IMR-90 (cell line): Measurements from ENCODE around the gene FAM83F. TPM values are rescaled to one million over a fixed set of nuclear protein-coding genes. Genes with fewer than 3 reads are reported as not detected.

Experiments used
- ATAC-seq: fragments of 200-7000 bp; cut with Tn5 transposase; 2 replicates; pipeline ENCODE4 v1.9.1; 2020; ENCODE audit warnings: low read depth, mild to moderate bottlenecking, moderate library complexity
- BruUV-seq: library from RNA; stranded (reverse); fragments of 400-500 nt; replicated peaks from 2 replicates; lab custom pipeline; 2021; lab: Mats Ljungman, UMichigan
- CTCF ChIA-PET: fragments of 300-600 bp; formaldehyde crosslinking; extraction: SDS; loops from one replicate; lab custom pipeline; 2021; ENCODE audit warnings: antibody characterized with exemption; lab: Yijun Ruan, JAX
- POLR2A ChIA-PET: fragments of 300-600 bp; sonication (Branson Sonifier 250); formaldehyde crosslinking; loops from one replicate; lab custom pipeline; 2022; ENCODE audit warnings: antibody characterized with exemption; ENCODE audit not compliant: unreplicated experiment; lab: Charles Lee
- DNase-seq: peaks from one replicate; pipeline ENCODE4 v3.0.0; 2013
- H2AFZ ChIP-seq: replicated peaks from 2 replicates; pipeline ENCODE3; 2013; ENCODE audit warnings: low read length, mild to moderate bottlenecking; ENCODE audit not compliant: poor library complexity
- H2AK5ac ChIP-seq: 2 replicates; pipeline ENCODE4 v1.6.1; 2013; ENCODE audit warnings: low read depth, low read length, inconsistent platforms
- H2AK9ac ChIP-seq: replicated peaks from 2 replicates; pipeline ENCODE3; 2013; ENCODE audit warnings: mild to moderate bottlenecking, low read depth, low read length, moderate library complexity; ENCODE audit not compliant: poor library complexity
- H2BK120ac ChIP-seq: 2 replicates; pipeline ENCODE4 v1.6.1; 2013; ENCODE audit warnings: low read depth, low read length, inconsistent platforms
- H2BK15ac ChIP-seq: 3 replicates; pipeline ENCODE4 v1.6.1; 2013; ENCODE audit warnings: low read depth, low read length, inconsistent platforms
- H2BK20ac ChIP-seq: 2 replicates; pipeline ENCODE4 v1.6.1; 2013; ENCODE audit warnings: low read depth, mild to moderate bottlenecking, inconsistent platforms, low read length, moderate library complexity
- H2BK5ac ChIP-seq: 2 replicates; pipeline ENCODE4 v1.6.1; 2013; ENCODE audit warnings: mild to moderate bottlenecking, low read depth, low read length, inconsistent platforms; ENCODE audit not compliant: poor library complexity, severe bottlenecking
- H3K14ac ChIP-seq: replicated peaks from 2 replicates; pipeline ENCODE4 v1.6.1; 2013; ENCODE audit warnings: low read depth, low read length, inconsistent platforms
- H3K18ac ChIP-seq: 2 replicates; pipeline ENCODE4 v1.6.1; 2013; ENCODE audit warnings: low read depth, low read length, control low read depth
- H3K23ac ChIP-seq: 2 replicates; pipeline ENCODE4 v1.6.1; 2013; ENCODE audit warnings: low read depth, low read length, inconsistent platforms
- H3K27ac ChIP-seq: 2 replicates; pipeline ENCODE4 v1.5.1; 2013; ENCODE audit warnings: mild to moderate bottlenecking, control low read depth, low read length; ENCODE audit not compliant: insufficient read depth
- H3K27me3 ChIP-seq: 2 replicates; pipeline ENCODE4 v1.6.1; 2013; ENCODE audit warnings: low read length; ENCODE audit not compliant: control insufficient read depth, insufficient read depth
- H3K36me3 ChIP-seq: 2 replicates; pipeline ENCODE4 v1.6.1; 2013; ENCODE audit warnings: low read length, mixed read lengths; ENCODE audit not compliant: control insufficient read depth, insufficient read depth
- H3K4ac ChIP-seq: 2 replicates; pipeline ENCODE4 v1.6.1; 2013; ENCODE audit warnings: low read depth, low read length, inconsistent platforms
- H3K4me1 ChIP-seq: 2 replicates; pipeline ENCODE4 v1.6.1; 2013; ENCODE audit warnings: low read length, mixed read lengths; ENCODE audit not compliant: control insufficient read depth, insufficient read depth
- H3K4me2 ChIP-seq: 2 replicates; pipeline ENCODE4 v1.6.1; 2013; ENCODE audit warnings: low read depth, mild to moderate bottlenecking, control low read depth, low read length, moderate library complexity
- H3K4me3 ChIP-seq: 2 replicates; pipeline ENCODE4 v1.5.1; 2013; ENCODE audit warnings: low read depth, mild to moderate bottlenecking, control low read depth, low read length, moderate library complexity; ENCODE audit not compliant: insufficient read depth
- H3K56ac ChIP-seq: 2 replicates; pipeline ENCODE4 v1.6.1; 2013; ENCODE audit warnings: low read length, inconsistent platforms; ENCODE audit not compliant: insufficient read depth; ENCODE audit errors: extremely low read depth
- H3K79me1 ChIP-seq, 2 experiments: 2 replicates each; pipeline ENCODE4 v1.6.1; 2013; ENCODE audit warnings: low read length in 2 of 2, inconsistent platforms in 1 of 2, low read depth in 1 of 2
- H3K9ac ChIP-seq: 2 replicates; pipeline ENCODE4 v1.6.1; 2013; ENCODE audit warnings: low read depth, low read length, control low read depth
- H3K9me1 ChIP-seq: 2 replicates; pipeline ENCODE4 v1.6.1; 2013; ENCODE audit warnings: low read length, inconsistent platforms; ENCODE audit not compliant: insufficient read depth
- H3K9me3 ChIP-seq: 2 replicates; pipeline ENCODE4 v1.6.1; 2013; ENCODE audit warnings: low read length; ENCODE audit not compliant: control insufficient read depth, insufficient read depth
- H4K20me1 ChIP-seq: 2 replicates; pipeline ENCODE4 v1.6.1; 2013; ENCODE audit warnings: low read length, inconsistent platforms; ENCODE audit not compliant: insufficient read depth
- H4K5ac ChIP-seq: 2 replicates; pipeline ENCODE4 v1.6.1; 2013; ENCODE audit warnings: mild to moderate bottlenecking, low read depth, low read length, control low read depth
- H4K8ac ChIP-seq, 2 experiments: 2 replicates each; pipeline ENCODE4 v1.6.1; 2013; ENCODE audit warnings: low read depth in 2 of 2, low read length in 2 of 2, control low read depth in 1 of 2, inconsistent platforms in 1 of 2
- H4K91ac ChIP-seq: 2 replicates; pipeline ENCODE4 v1.6.1; 2013; ENCODE audit warnings: low read depth, low read length, inconsistent platforms; ENCODE audit not compliant: insufficient read depth
- CTCF ChIP-seq: conservative IDR thresholded peaks from 2 replicates; pipeline ENCODE4 v1.5.1; 2012; ENCODE audit warnings: mild to moderate bottlenecking, low read depth, low read length, improper control_type of control experiment
- FOS ChIP-seq: fragments of 150-350 bp; IDR thresholded peaks from 2 replicates; pipeline ENCODE4 v1.6.1; 2016; ENCODE audit warnings: low read depth, low read length
- MXI1 ChIP-seq: IDR thresholded peaks from 2 replicates; pipeline ENCODE4 v1.6.1; 2012; ENCODE audit warnings: low read depth, mild to moderate bottlenecking, low read length, moderate library complexity, borderline replicate concordance
- RAD21 ChIP-seq: IDR thresholded peaks from 2 replicates; pipeline ENCODE4 v1.6.1; 2012; ENCODE audit warnings: low read length, improper control_type of control experiment
- RCOR1 ChIP-seq: IDR thresholded peaks from 2 replicates; pipeline ENCODE4 v1.6.1; 2012; ENCODE audit warnings: mild to moderate bottlenecking, low read length, improper control_type of control experiment; ENCODE audit not compliant: insufficient replicate concordance
- SMC3 ChIP-seq: fragments of 150-350 bp; IDR thresholded peaks from 2 replicates; pipeline ENCODE4 v1.6.1; 2016; ENCODE audit warnings: low read depth, mild to moderate bottlenecking, antibody characterized with exemption, low read length, moderate library complexity
- WGBS, 2 experiments: methylation state at CpG; one replicate each; pipeline versions ENCODE4 v1.1.5 to v1.1.7; 2013; ENCODE audit warnings: missing lambda C conversion rate in 2 of 2; ENCODE audit not compliant: insufficient read length in 1 of 2; ENCODE audit errors: extremely low coverage in 2 of 2; 5-methylcytosine and 5-hydroxymethylcytosine counted together
- dilution Hi-C: fragments of 300-500 bp; cut with HindIII; formaldehyde crosslinking; loops from one replicate; pipeline ENCODE4 v1.14.3; 2018; ENCODE audit warnings: low sequenced_read_pairs; ENCODE audit not compliant: unreplicated experiment
- in situ Hi-C: fragments of 300-500 bp; cut with MboI; formaldehyde crosslinking; loops from 3 replicates; pipeline ENCODE4 v1.14.3; 2019; ENCODE audit warnings: low sequenced_read_pairs, inconsistent platforms, mixed read lengths
- intact Hi-C: fragments of 100-400 bp; cut with micrococcal nuclease; formaldehyde crosslinking; loops from 2 replicates; pipeline ENCODE4 v1.10.0; 2022
- polyA plus RNA-seq, 3 experiments: library from polyadenylated mRNA; depleted of rRNA; stranded (reverse); fragments of >200 nt; gene quantifications; 2 replicates each; pipeline ENCODE4 v1.2.3, GENCODE V29; 2012; ENCODE audit warnings: low replicate concordance in 1 of 3
- total RNA-seq: library from RNA; depleted of rRNA; stranded (reverse); fragments of >200 nt; gene quantifications from 2 replicates; pipeline ENCODE4 v1.2.3, GENCODE V29; 2012

FAM83F gene
- total and polyA plus RNA-seq, 2 of the 4 experiments (the other 2 are of a cell fraction): not detected

- dilution Hi-C loops (no loop called here), in situ Hi-C loops (loop anchor here (10.0 kb wide), 1 partner anchor 171 kb away; no protein-coding TSS in a partner anchor)
- CTCF ChIA-PET: interaction anchor here (1.2 kb wide), 1 partner anchor 11 kb away, joined by 6 read pairs; no protein-coding TSS in a partner anchor
Observed at GRCh38 chr22:40083794-40084193, 89.0 kb downstream of the FAM83F start.

More at GRCh38 chr22:40083794-40084193, 89.0 kb downstream of the FAM83F start:
- Histone ChIP-seq H2AK9ac (no peak overlapping the region), H3K4me2 (no peak overlapping the region), H3K18ac (no peak overlapping the region), H4K91ac (no peak overlapping the region), H3K9ac (no peak overlapping the region), H2BK120ac (no peak overlapping the region), H2AK5ac (no peak overlapping the region), H3K27ac (no peak overlapping the region), H2BK20ac (no peak overlapping the region), H3K4ac (no peak overlapping the region), H3K79me1 (peaks cover 6 to 9% of the 10 kb centered on the region in 2 experiments), H4K5ac (no peak overlapping the region), H3K27me3 (peaks cover 14% of the 10 kb centered on the region), H3K36me3 (no peaks in the 10 kb centered on the region), H3K4me3 (no peak overlapping the region), H3K56ac (no peak overlapping the region), H2AFZ (no peak overlapping the region), H3K14ac (no peak overlapping the region), H3K4me1 (no peaks in the 10 kb centered on the region), H2BK15ac (no peak overlapping the region), H2BK5ac (no peak overlapping the region), H3K9me1 (no peaks in the 10 kb centered on the region), H3K9me3 (0 out of 2 replicates have a peak, but pooled peaks cover 2% of the 10 kb centered on the region), H4K8ac (no peak overlapping the region), H4K20me1 (peaks cover 10% of the 10 kb centered on the region), H3K23ac (no peak overlapping the region)
- no TSS peak for BruUV-seq
- POLR2A ChIA-PET: no interaction called here
- intact Hi-C loops: no loop called here
- ATAC-seq (no peak), DNase-seq (no peak)
- TF ChIP-seq MXI1 (no peak), FOS (no peak), RCOR1 (no peak), RAD21 (no peak), CTCF (no peak), SMC3 (no peak)
- WGBS, 2 experiments: 66% methylated on average over 3 of the region's 3 CpGs; no CpG with 5 or more reads in 1 of the 2 experiments
